K562 (cell line): Measurements from ENCODE around the gene KMT2A. TPM values are rescaled to one million over a fixed set of nuclear protein-coding genes. Genes with fewer than 3 reads are reported as not detected.
A peak's percentile ranks its signal among the peaks of the same experiment; 100 is the strongest.

Experiments
- ATF3 ChIP-seq, 2 experiments: fragments of 450-650 bp in 1 of 2; sonication (generic) in 1 of 2; formaldehyde crosslinking in 1 of 2; IDR thresholded peaks in 1 of 2; conservative IDR thresholded peaks in 1 of 2; 2 replicates each; pipeline versions ENCODE4 v1.6.1 to v1.8.1; 2016 to 2023; ENCODE audit warnings: mild to moderate bottlenecking in 2 of 2, moderate library complexity in 2 of 2, inconsistent platforms in 1 of 2, missing genetic modification reagents in 1 of 2
- CCNT2 ChIP-seq: IDR thresholded peaks from 2 replicates; pipeline ENCODE4 v1.6.1; 2011; ENCODE audit warnings: borderline replicate concordance, low read depth, mild to moderate bottlenecking, moderate library complexity, mixed read lengths, low read length; ENCODE audit not compliant: insufficient read length; ENCODE audit errors: extremely low read depth
- CREB5 ChIP-seq: fragments of 250-450 bp; sonication (Bioruptor Pico); IDR thresholded peaks from 2 replicates; pipeline ENCODE4 v1.5.0; 2020; ENCODE audit warnings: mild to moderate bottlenecking
- CREM ChIP-seq: IDR thresholded peaks from 2 replicates; pipeline ENCODE4 v1.6.1; 2014; ENCODE audit warnings: antibody characterized with exemption, low read depth
- ESRRA ChIP-seq: fragments of 450-650 bp; IDR thresholded peaks from 2 replicates; pipeline ENCODE4 v1.6.1; 2014; ENCODE audit warnings: low read depth, mild to moderate bottlenecking, moderate library complexity, borderline replicate concordance
- HCFC1 ChIP-seq: IDR thresholded peaks from 2 replicates; pipeline ENCODE4 v1.6.1; 2012; ENCODE audit warnings: low read depth, low read length, improper control_type of control experiment
- HNRNPLL ChIP-seq: fragments of 200-400 bp; formaldehyde crosslinking; IDR thresholded peaks from 2 replicates; pipeline ENCODE4 v1.6.1; 2017; ENCODE audit warnings: low read length, low read depth, mild to moderate bottlenecking; ENCODE audit not compliant: poor library complexity, severe bottlenecking
- KHSRP ChIP-seq: fragments of 450-650 bp; IDR thresholded peaks from 2 replicates; pipeline ENCODE4 v1.6.1; 2017
- LEF1 ChIP-seq: fragments of 450-650 bp; IDR thresholded peaks from 2 replicates; pipeline ENCODE4 v1.6.1; 2016; ENCODE audit warnings: mild to moderate bottlenecking
- MLLT1 ChIP-seq, 2 experiments: fragments of 450-650 bp; IDR thresholded peaks; 2 replicates each; pipeline ENCODE4 v1.6.1; 2016
- MNT ChIP-seq, 2 experiments: fragments of 450-650 bp; conservative IDR thresholded peaks; 2 replicates each; pipeline ENCODE4 v1.6.1; 2017; ENCODE audit warnings: mild to moderate bottlenecking in 2 of 2, moderate library complexity in 2 of 2
- MXI1 ChIP-seq: IDR thresholded peaks from 2 replicates; pipeline ENCODE4 v1.6.1; 2011; ENCODE audit warnings: low read depth, mild to moderate bottlenecking, improper control_type of control experiment, low read length
- NR2F6 ChIP-seq: fragments of 450-650 bp; formaldehyde crosslinking; IDR thresholded peaks from 2 replicates; pipeline ENCODE4 v1.4.0; 2020; ENCODE audit warnings: mild to moderate bottlenecking
- PML ChIP-seq: IDR thresholded peaks from 2 replicates; pipeline ENCODE4 v1.6.1; 2012; ENCODE audit warnings: low read length, inconsistent platforms
- RBM17 ChIP-seq: fragments of 200-400 bp; formaldehyde crosslinking; IDR thresholded peaks from 2 replicates; pipeline ENCODE4 v1.6.1; 2017; ENCODE audit warnings: low read depth, mild to moderate bottlenecking, low read length, borderline replicate concordance
- RCOR1 ChIP-seq, 2 experiments: IDR thresholded peaks; 2 replicates each; pipeline ENCODE4 v1.6.1; 2012; ENCODE audit warnings: low read depth in 2 of 2, low read length in 2 of 2, borderline replicate concordance in 1 of 2, improper control_type of control experiment in 1 of 2
- TGIF2 ChIP-seq: sonication (generic); formaldehyde crosslinking; IDR thresholded peaks from 2 replicates; pipeline ENCODE4 v1.8.1; 2022; ENCODE audit warnings: mild to moderate bottlenecking, missing genetic modification reagents, moderate library complexity
- YY1 ChIP-seq, 3 experiments: IDR thresholded peaks; 2 replicates each; pipeline ENCODE4 v1.6.1; 2011; ENCODE audit warnings: low read length in 2 of 3, mild to moderate bottlenecking in 2 of 3, moderate library complexity in 2 of 3, borderline replicate concordance in 1 of 3, control low read depth in 1 of 3, low read depth in 1 of 3; ENCODE audit not compliant: insufficient read depth in 3 of 3, insufficient replicate concordance in 2 of 3, control insufficient read depth in 1 of 3, insufficient read length in 1 of 3; ENCODE audit errors: extremely low read depth in 1 of 3
- ZNF184 ChIP-seq: sonication (generic); formaldehyde crosslinking; IDR thresholded peaks from 2 replicates; pipeline ENCODE4 v1.5.0; 2020; ENCODE audit warnings: missing genetic modification reagents
- ZNF41 ChIP-seq: fragments of 250-450 bp; sonication (Bioruptor Pico); conservative IDR thresholded peaks from 2 replicates; pipeline ENCODE4 v1.4.0; 2020; ENCODE audit warnings: mild to moderate bottlenecking
- ZNF584 ChIP-seq: fragments of 200-800 bp; sonication (Bioruptor generic); IDR thresholded peaks from 2 replicates; pipeline ENCODE4 v1.6.1; 2016; ENCODE audit warnings: low read depth, mild to moderate bottlenecking, missing genetic modification characterization, missing compliant biosample characterization
- polyA plus RNA-seq, 8 experiments: library from polyadenylated mRNA; depleted of rRNA in 4 of 8; stranded (reverse) in 5 of 8; unstranded in 3 of 8; fragments of >200 nt; fragmentation: Nextera tagmentation in 2 of 8; fragmentation: Illumina TruSeq in 1 of 8; extraction: Ambion mirVana in 2 of 8; extraction: Trizol in 1 of 8; gene quantifications; 2 replicates each; pipeline versions ENCODE4 v1.2.1 to v1.2.3, GENCODE V29; 2011 to 2014; ENCODE audit warnings: inconsistent platforms in 1 of 8, missing spikeins in 1 of 8
- total RNA-seq, 7 experiments: library from RNA; depleted of rRNA in 6 of 7; stranded (reverse); fragments of >200 nt in 6 of 7; fragmentation: Illumina TruSeq in 2 of 7; extraction: Trizol in 2 of 7; gene quantifications; 2 replicates each; pipeline versions ENCODE4 v1.2.1 to v1.2.3, GENCODE V29; 2011 to 2021; ENCODE audit warnings: low replicate concordance in 1 of 7

KMT2A gene
- total and polyA plus RNA-seq, 9 of the 15 experiments (the other 6 are each of a cell fraction or from before 2014, with no cell fraction given) = 9.6 to 59.9 (median 32.6) TPM

- 0 out of 2 replicates have a peak, but pooled peaks have one; percentile 66 for TF ChIP-seq NR2F6 (CRISPR knock-in tag)
- peak; percentile 79 to 84 for TF ChIP-seq MNT (conservative IDR thresholded peaks at IDR 0.05)
- peak; percentile 29 to 82; a peak in 2 of 4 replicates for TF ChIP-seq RCOR1 (IDR thresholded peaks at IDR 0.05; ENCODE audit: borderline replicate concordance in 1 of 2, low read depth in 2 of 2, low read length in 2 of 2)
- peak; percentile 89 for TF ChIP-seq ATF3 (IDR thresholded peaks at IDR 0.05)
- TF ChIP-seq ATF3 (CRISPR knock-in tag; conservative IDR thresholded peaks at IDR 0.05) = peak; percentile 19; the same call in 1 of the 2 replicates
- peak; percentile 86 for TF ChIP-seq ESRRA
- peak in 1 of 2 experiments; percentile 96; a peak in 2 of 4 replicates for TF ChIP-seq MLLT1 (IDR thresholded peaks at IDR 0.05)
- TF ChIP-seq ZNF584 (CRISPR knock-in tag) = peak; percentile 81; the same call in 1 of the 2 replicates
- TF ChIP-seq ZNF184 (CRISPR knock-in tag) = no peak
- peak; percentile 47 for TF ChIP-seq CREM
- peak; percentile 74 for TF ChIP-seq LEF1
- no peak for TF ChIP-seq KHSRP
- peak; percentile 56; the same call in 1 of the 2 replicates for TF ChIP-seq PML
- TF ChIP-seq YY1 (IDR thresholded peaks at IDR 0.05; ENCODE audit: borderline replicate concordance in 1 of 3, control insufficient read depth in 1 of 3, extremely low read depth in 1 of 3, insufficient read depth in 3 of 3, insufficient read length in 1 of 3, insufficient replicate concordance in 2 of 3, low read depth in 1 of 3, low read length in 2 of 3) = peak; percentile 7 to 79 (median 78)
- TF ChIP-seq TGIF2 (CRISPR knock-in tag) = peak; percentile 76; the same call in 1 of the 2 replicates
- TF ChIP-seq CCNT2 = peak; percentile 95
- peak; percentile 92 for TF ChIP-seq HCFC1
- peak; percentile 69; the same call in 1 of the 2 replicates for TF ChIP-seq RBM17
- TF ChIP-seq ZNF41 (CRISPR knock-in tag) = 0 out of 2 replicates have a peak, but pooled peaks have one; percentile 56
- TF ChIP-seq MXI1 = peak; percentile 30; the same call in 1 of the 2 replicates
- no peak for TF ChIP-seq CREB5
- peak; percentile 58 for TF ChIP-seq HNRNPLL
Measured at GRCh38 chr11:118435893-118436624, at the start of gene KMT2A (continued).
